ENCODE measurements around the gene WNT2B. TPM values are rescaled to one million over a fixed set of nuclear protein-coding genes. Genes with fewer than 3 reads are reported as not detected.
A peak's percentile ranks its signal among the peaks of the same experiment; 100 is the strongest.

The WNT2B gene
- polyA plus RNA-seq, 1 donor (not counting 4 experiments of a cell fraction or from before 2014, with no cell fraction given), result 0.51 TPM

GRCh38 chr1:112524251-112524650 lies 15.5 kb downstream of the WNT2B start:
- FAIRE-seq (no peak), DNase-seq (ENCODE audit: low read depth, low spot score) (no peak)
- peak in 1 of 3 experiments; percentile 1 for TF ChIP-seq CTCF (optimal IDR thresholded peaks at IDR 0.05 in 1 of 3, IDR thresholded peaks at IDR 0.05 in 1 of 3, conservative IDR thresholded peaks at IDR 0.05 in 1 of 3; ENCODE audit: extremely low read depth in 1 of 3, insufficient read depth in 2 of 3, low read length in 3 of 3)
- no peak for TF ChIP-seq EZH2 (IDR thresholded peaks at IDR 0.05; ENCODE audit: low read length)
- no peak overlapping the region for H3K4me2 ChIP-seq (ENCODE audit: control insufficient read depth, extremely low read depth, insufficient read depth, low read depth, low read length)
- no peaks in the 10 kb centered on the region for H4K20me1 ChIP-seq (ENCODE audit: control insufficient read depth, extremely low read depth, insufficient read depth, low read length)
- no peaks in the 10 kb centered on the region for H3K9me1 ChIP-seq (ENCODE audit: control insufficient read depth, extremely low read depth, insufficient read depth, low read length)
- H3K36me3 ChIP-seq (ENCODE audit: control insufficient read depth in 2 of 2, extremely low read depth in 1 of 2, insufficient read depth in 2 of 2, low read length in 2 of 2), result peaks cover 4 to 10% of the 10 kb centered on the region in 2 experiments
- H2AFZ ChIP-seq (ENCODE audit: control insufficient read depth, low read length), result no peak overlapping the region
- dilution Hi-C loops (cut with MboI; ENCODE audit: extremely low pct_ligation_motif_present, low sequenced_read_pairs), result no loop called here
- H3K4me1 ChIP-seq (ENCODE audit: control insufficient read depth, extremely low read depth, insufficient read depth, low read length), result peaks cover 15% of the 10 kb centered on the region
- no peak overlapping the region for H3K9ac ChIP-seq (ENCODE audit: control insufficient read depth, extremely low read depth, insufficient read depth, low read length)
- no peak overlapping the region for H3K4me3 ChIP-seq (ENCODE audit: control insufficient read depth in 2 of 3, extremely low read depth in 1 of 3, insufficient read depth in 2 of 3, low read depth in 1 of 3, low read length in 3 of 3)
- no peaks in the 10 kb centered on the region for H3K9me3 ChIP-seq (ENCODE audit: control insufficient read depth, low read depth, low read length)
- H3K27me3 ChIP-seq (ENCODE audit: control insufficient read depth, extremely low read depth, insufficient read depth, low read length), result no peaks in the 10 kb centered on the region
- H3K27ac ChIP-seq (ENCODE audit: control insufficient read depth, insufficient read depth, low read length), result no peak overlapping the region
- no peaks in the 10 kb centered on the region for H3K79me2 ChIP-seq (ENCODE audit: control insufficient read depth, insufficient read depth, low read length)

- FAIRE-seq (no peak), DNase-seq (ENCODE audit: low read depth, low spot score) (no peak)
- no peak overlapping the region for H3K4me2 ChIP-seq (ENCODE audit: control insufficient read depth, extremely low read depth, insufficient read depth, low read depth, low read length)
- H4K20me1 ChIP-seq (ENCODE audit: control insufficient read depth, extremely low read depth, insufficient read depth, low read length), result no peaks in the 10 kb centered on the region
- dilution Hi-C loops (cut with MboI; ENCODE audit: extremely low pct_ligation_motif_present, low sequenced_read_pairs), result no loop called here
- H3K27ac ChIP-seq (ENCODE audit: control insufficient read depth, insufficient read depth, low read length), result no peak overlapping the region
- H3K4me3 ChIP-seq (ENCODE audit: control insufficient read depth in 2 of 3, extremely low read depth in 1 of 3, insufficient read depth in 2 of 3, low read depth in 1 of 3, low read length in 3 of 3), result no peak overlapping the region
- H3K79me2 ChIP-seq (ENCODE audit: control insufficient read depth, insufficient read depth, low read length), result no peaks in the 10 kb centered on the region
- no peaks in the 10 kb centered on the region for H3K9me3 ChIP-seq (ENCODE audit: control insufficient read depth, low read depth, low read length)
- H2AFZ ChIP-seq (ENCODE audit: control insufficient read depth, low read length), result no peak overlapping the region
- H3K27me3 ChIP-seq (ENCODE audit: control insufficient read depth, extremely low read depth, insufficient read depth, low read length), result no peaks in the 10 kb centered on the region
- H3K36me3 ChIP-seq (ENCODE audit: control insufficient read depth in 2 of 2, extremely low read depth in 1 of 2, insufficient read depth in 2 of 2, low read length in 2 of 2), result peaks cover 4 to 10% of the 10 kb centered on the region in 2 experiments
- TF ChIP-seq EZH2 (IDR thresholded peaks at IDR 0.05; ENCODE audit: low read length), result no peak
- H3K4me1 ChIP-seq (ENCODE audit: control insufficient read depth, extremely low read depth, insufficient read depth, low read length), result peaks cover 15% of the 10 kb centered on the region
- H3K9ac ChIP-seq (ENCODE audit: control insufficient read depth, extremely low read depth, insufficient read depth, low read length), result no peak overlapping the region
- no peaks in the 10 kb centered on the region for H3K9me1 ChIP-seq (ENCODE audit: control insufficient read depth, extremely low read depth, insufficient read depth, low read length)
These were observed 16.2 kb downstream of the WNT2B start for GRCh38 chr1:112524986-112525385.

All from keratinocyte (primary cell).